CD4-positive, alpha-beta T cell (primary cell): ENCODE results near the gene TOMM6. TPM values are rescaled to one million over a fixed set of nuclear protein-coding genes. Genes with fewer than 3 reads are reported as not detected.
"Not testable (repeated sequence)": the region's sequence is repeated elsewhere in the genome, so short reads cannot be mapped to it uniquely, and the experiment has no call there.

ENCODE experiments used
- ATAC-seq: fragments of 200-7000 bp; cut with Tn5 transposase; one replicate; pipeline ENCODE4 v1.10.0; 2022; ENCODE audit warnings: mild to moderate bottlenecking; ENCODE audit not compliant: poor library complexity
- CTCF ChIA-PET: fragments of 350-600 bp; sonication (Branson Sonifier 250); formaldehyde crosslinking; loops from one replicate; lab custom pipeline; 2021; ENCODE audit warnings: antibody characterized with exemption, inconsistent platforms; lab: Charles Lee
- POLR2A ChIA-PET: fragments of 350-600 bp; sonication (Branson Sonifier 250); formaldehyde crosslinking; loops from one replicate; lab custom pipeline; 2021; ENCODE audit warnings: antibody characterized with exemption, inconsistent platforms; lab: Charles Lee
- DNase-seq, 14 experiments: peaks; one replicate each; pipeline ENCODE4 v3.0.0-alpha.2; 2013 to 2020; ENCODE audit warnings: mixed read lengths in 2 of 14
- H3K27ac ChIP-seq, 2 donors: one replicate each; pipeline versions ENCODE4 v1.5.1 to v1.7.0; 2013; ENCODE audit warnings: low read length in 2 of 2, low read depth in 1 of 2, mild to moderate bottlenecking in 1 of 2
- H3K27me3 ChIP-seq, 2 experiments: 1 replicate in 1 of 2; 2 replicates in 1 of 2; pipeline versions ENCODE4 v1.6.1 to v1.7.0; 2013; ENCODE audit warnings: low read length in 2 of 2, control low read depth in 1 of 2, mild to moderate bottlenecking in 1 of 2, moderate library complexity in 1 of 2; ENCODE audit not compliant: insufficient read depth in 2 of 2, control insufficient read depth in 1 of 2
- H3K36me3 ChIP-seq: one replicate; pipeline ENCODE4 v1.6.1; 2013; ENCODE audit warnings: low read length, control low read depth; ENCODE audit not compliant: insufficient read depth
- H3K4me1 ChIP-seq: one replicate; pipeline ENCODE4 v1.6.1; 2013; ENCODE audit warnings: low read length, control low read depth; ENCODE audit not compliant: insufficient read depth
- H3K4me3 ChIP-seq: one replicate; pipeline ENCODE4 v1.5.1; 2013; ENCODE audit warnings: mild to moderate bottlenecking, low read length, moderate library complexity
- H3K9me3 ChIP-seq, 2 experiments: 1 replicate in 1 of 2; 2 replicates in 1 of 2; pipeline versions ENCODE4 v1.6.1 to v1.7.0; 2013; ENCODE audit warnings: low read length in 2 of 2, mild to moderate bottlenecking in 2 of 2, control low read depth in 1 of 2, moderate library complexity in 1 of 2; ENCODE audit not compliant: control insufficient read depth in 1 of 2, insufficient read depth in 1 of 2
- H3K27ac Mint-ChIP-seq: one replicate; pipeline ENCODE4 v1.8.0; 2020; ENCODE audit warnings: mixed read lengths
- H3K27me3 Mint-ChIP-seq: one replicate; pipeline ENCODE4 v1.8.0; 2021; ENCODE audit warnings: mixed read lengths
- H3K36me3 Mint-ChIP-seq: one replicate; pipeline ENCODE4 v1.8.0; 2021; ENCODE audit warnings: low read depth, mixed read lengths
- H3K4me1 Mint-ChIP-seq: one replicate; pipeline ENCODE4 v1.8.0; 2021; ENCODE audit warnings: low read depth, mixed read lengths
- H3K4me3 Mint-ChIP-seq: one replicate; pipeline ENCODE4 v1.8.0; 2020; ENCODE audit warnings: mild to moderate bottlenecking, mixed read lengths
- H3K9me3 Mint-ChIP-seq: one replicate; pipeline ENCODE4 v1.8.0; 2020; ENCODE audit warnings: mixed read lengths
- CTCF ChIP-seq: fragments of 200-600 bp; IDR thresholded peaks from one replicate; pipeline ENCODE4 v1.8.0; 2022; ENCODE audit warnings: antibody characterized with exemption, mild to moderate bottlenecking
- intact Hi-C, 2 experiments: fragments of 100-400 bp; cut with DNase I in 1 of 2; cut with micrococcal nuclease in 1 of 2; formaldehyde crosslinking; loops; one replicate each; pipeline versions ENCODE4 v1.15.1 to v1.9.0; 2023 to 2025; cut with DNase I, micrococcal nuclease
- total RNA-seq, 174 experiments: library from RNA in 2 of 174; stranded (reverse) in 2 of 174; gene quantifications; one replicate each; pipeline ENCODE4 v1.2.3 and lab custom pipeline; 2021 to 2026

The TOMM6 gene
- total RNA-seq, 2 experiments from 2014 or later = 78.8 to 83.2 TPM

- POLR2A ChIA-PET = no interaction called here
- ATAC-seq (no peak), DNase-seq (no peak)
- Mint-ChIP-seq H3K36me3 (no peaks in the 10 kb centered on the region), H3K27me3 (no peaks in the 10 kb centered on the region), H3K9me3 (no peaks in the 10 kb centered on the region), H3K27ac (no peak overlapping the region), H3K4me3 (no peak overlapping the region), H3K4me1 (no peaks in the 10 kb centered on the region)
- Histone ChIP-seq H3K4me3 (no peak overlapping the region), H3K9me3 (no peaks in the 10 kb centered on the region), H3K27me3 (no peaks in the 10 kb centered on the region), H3K27ac (no peak overlapping the region), H3K4me1 (no peaks in the 10 kb centered on the region), H3K36me3 (no peaks in the 10 kb centered on the region)
- CTCF ChIA-PET = no interaction called here
- intact Hi-C loops = no loop called here
- TF ChIP-seq CTCF = no peak
Measured at GRCh38 chr6:41763470-41763869, 24.0 kb upstream of the TOMM6 start.

- H3K36me3 Mint-ChIP-seq, H3K4me1 Mint-ChIP-seq, POLR2A ChIA-PET, DNase-seq, ATAC-seq, H3K27ac ChIP-seq, H3K4me3 ChIP-seq, H3K27me3 ChIP-seq, H3K4me1 ChIP-seq, intact Hi-C loops, H3K4me3 Mint-ChIP-seq, H3K9me3 ChIP-seq, H3K27me3 Mint-ChIP-seq, H3K9me3 Mint-ChIP-seq, CTCF ChIA-PET, H3K27ac Mint-ChIP-seq: not testable (repeated sequence)
- peaks cover 10% of the 10 kb centered on the region for H3K36me3 ChIP-seq
Measured at GRCh38 chr6:41766043-41766664, 21.3 kb upstream of the TOMM6 start.

GRCh38 chr6:41767112-41767833, 20.2 kb upstream of the TOMM6 start:
- Histone ChIP-seq H3K27me3 (no peaks in the 10 kb centered on the region), H3K36me3 (peaks cover 21% of the 10 kb centered on the region), H3K4me1 (peaks cover 5% of the 10 kb centered on the region), H3K4me3 (no peak overlapping the region), H3K9me3 (no peaks in the 10 kb centered on the region), H3K27ac (no peak overlapping the region)
- DNase-seq = no peak
- POLR2A ChIA-PET = no interaction called here
- no peaks in the 10 kb centered on the region for H3K9me3 Mint-ChIP-seq
- peaks cover 17% of the 10 kb centered on the region for H3K36me3 Mint-ChIP-seq
- no peak for ATAC-seq
- H3K4me1 Mint-ChIP-seq = no peaks in the 10 kb centered on the region
- intact Hi-C loops = no loop called here
- H3K4me3 Mint-ChIP-seq = no peak overlapping the region
- no peak for TF ChIP-seq CTCF
- CTCF ChIA-PET = no interaction called here
- H3K27me3 Mint-ChIP-seq = no peaks in the 10 kb centered on the region
- no peak overlapping the region for H3K27ac Mint-ChIP-seq
